Glomerular endothelial cell (primary cell): ENCODE measurements around the gene CTDSP1. TPM values are rescaled to one million over a fixed set of nuclear protein-coding genes. Genes with fewer than 3 reads are reported as not detected.

Experiments used
- DNase-seq: peaks from one replicate; pipeline ENCODE4 v3.0.0-alpha.2; 2011; ENCODE audit warnings: low read depth, low spot score; ENCODE audit errors: extremely low read depth
- total RNA-seq: library from RNA; depleted of rRNA; stranded (reverse); fragments of >200 nt; gene quantifications from 2 replicates; pipeline ENCODE4 v1.2.3, GENCODE V29; 2015

The CTDSP1 gene
- total RNA-seq, 1 donor from 2014 or later = 72.6 TPM

- DNase-seq = no peak
Measured at GRCh38 chr2:218398437-218399390, 954 bp upstream of the CTDSP1 start.

- no peak for DNase-seq
Measured at GRCh38 chr2:218400167-218400929, 680 bp downstream of the CTDSP1 start.

DNA sequence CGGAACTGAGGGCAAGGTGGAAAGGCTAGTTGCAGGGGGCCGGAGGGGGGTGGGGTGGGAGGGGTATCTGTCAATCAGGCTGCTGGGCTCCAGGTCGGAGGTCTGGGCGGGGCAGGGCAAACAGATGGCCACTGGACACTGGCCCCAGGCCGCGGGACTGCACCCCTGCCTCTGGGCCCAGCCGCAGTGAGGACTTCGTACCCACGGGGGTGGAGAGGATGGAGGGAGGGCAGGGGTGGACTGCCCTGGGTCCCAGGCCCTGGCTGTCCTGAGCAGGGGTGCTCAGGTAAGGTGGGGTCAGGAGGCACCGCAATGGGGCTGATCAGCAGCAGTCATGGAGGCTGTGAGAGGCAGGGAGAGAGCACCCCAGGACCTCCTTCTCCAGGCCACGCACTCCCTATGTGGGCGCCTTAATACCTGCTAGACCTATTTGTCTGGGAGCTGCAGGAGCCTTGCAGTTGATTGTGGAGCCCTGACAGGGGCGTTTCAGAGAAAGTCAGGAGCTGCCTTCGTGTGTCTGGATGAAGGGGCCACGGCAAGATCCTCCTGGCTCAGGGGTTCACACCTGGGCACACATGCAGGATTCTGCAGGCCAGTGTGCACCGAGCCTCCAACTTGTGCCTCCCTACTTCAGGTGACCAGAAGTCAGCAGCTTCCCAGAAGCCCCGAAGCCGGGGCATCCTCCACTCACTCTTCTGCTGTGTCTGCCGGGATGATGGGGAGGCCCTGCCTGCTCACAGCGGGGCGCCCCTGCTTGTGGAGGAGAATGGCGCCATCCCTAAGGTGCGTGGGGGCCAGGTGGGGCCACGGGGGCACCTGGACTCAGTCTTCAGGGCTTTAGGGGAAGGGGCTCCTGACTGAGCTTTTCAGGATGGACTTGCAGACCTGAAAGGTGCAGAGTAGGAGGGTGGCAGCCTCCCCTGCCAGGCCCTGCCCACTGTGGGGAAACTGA, 1.5 kb downstream of the CTDSP1 start:
- no peak for DNase-seq

GRCh38 chr2:218401890-218402289, 2.2 kb downstream of the CTDSP1 start:
- DNase-seq = no peak

GRCh38 chr2:218402491-218402901, 2.8 kb downstream of the CTDSP1 start:
- no peak for DNase-seq

- DNase-seq = no peak
Measured at GRCh38 chr2:218402911-218403411, 3.3 kb downstream of the CTDSP1 start.

DNA sequence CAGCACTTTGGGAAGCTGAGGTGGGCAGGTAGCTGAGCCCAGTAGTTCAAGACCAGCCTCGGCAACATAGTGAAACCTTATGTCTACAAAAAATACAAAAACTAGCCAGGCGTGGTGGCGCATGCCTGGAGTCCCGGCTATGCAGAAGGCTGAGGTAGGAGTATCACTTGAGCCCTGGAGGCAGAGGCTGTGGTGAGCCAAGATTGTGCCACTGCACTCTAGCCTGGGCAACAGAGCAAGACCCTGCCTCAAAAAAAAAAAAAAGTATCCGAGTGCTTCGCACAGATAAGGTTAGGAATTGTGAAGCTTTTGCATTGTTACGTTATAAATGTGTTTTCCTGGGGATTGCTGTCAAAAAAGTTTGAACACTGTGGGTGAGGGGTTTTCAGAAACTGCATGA, 4.1 kb downstream of the CTDSP1 start:
- DNase-seq = no peak

GRCh38 chr2:218404351-218405085, 4.8 kb downstream of the CTDSP1 start:
- DNase-seq = no peak

DNA sequence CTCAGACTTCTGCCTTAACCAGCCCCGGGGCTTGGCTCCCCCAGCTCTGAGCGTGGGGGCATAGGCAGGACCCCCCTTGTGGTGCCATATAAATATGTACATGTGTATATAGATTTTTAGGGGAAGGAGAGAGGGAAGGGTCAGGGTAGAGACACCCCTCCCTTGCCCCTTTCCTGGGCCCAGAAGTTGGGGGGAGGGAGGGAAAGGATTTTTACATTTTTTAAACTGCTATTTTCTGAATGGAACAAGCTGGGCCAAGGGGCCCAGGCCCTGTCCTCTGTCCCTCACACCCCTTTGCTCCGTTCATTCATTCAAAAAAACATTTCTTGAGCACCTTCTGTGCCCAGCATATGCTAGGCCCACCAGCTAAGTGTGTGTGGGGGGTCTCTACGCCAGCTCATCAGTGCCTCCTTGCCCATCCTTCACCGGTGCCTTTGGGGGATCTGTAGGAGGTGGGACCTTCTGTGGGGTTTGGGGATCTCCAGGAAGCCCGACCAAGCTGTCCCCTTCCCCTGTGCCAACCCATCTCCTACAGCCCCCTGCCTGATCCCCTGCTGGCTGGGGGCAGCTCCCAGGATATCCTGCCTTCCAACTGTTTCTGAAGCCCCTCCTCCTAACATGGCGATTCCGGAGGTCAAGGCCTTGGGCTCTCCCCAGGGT, 5.5 kb downstream of the CTDSP1 start:
- DNase-seq = no peak

GRCh38 chr2:218405746-218406208, 6.1 kb downstream of the CTDSP1 start:
- DNase-seq = no peak

- DNase-seq = no peak
Measured at GRCh38 chr2:218406209-218406948, 6.7 kb downstream of the CTDSP1 start.

- no peak for DNase-seq
Measured at GRCh38 chr2:218406949-218407618, 7.4 kb downstream of the CTDSP1 start.

- no peak for DNase-seq
Measured at GRCh38 chr2:218407717-218408116, 8.0 kb downstream of the CTDSP1 start.

- no peak for DNase-seq
Measured at GRCh38 chr2:218418321-218418716, 18.7 kb downstream of the CTDSP1 start.

GRCh38 chr2:218418717-218419458, 19.2 kb downstream of the CTDSP1 start, which contains the start of gene VIL1:
Gene VIL1, plus strand, starts transcription at chr2:218419123. Its CDS starts 4,656 bp downstream, at chr2:218423779.
- no peak for DNase-seq

DNA sequence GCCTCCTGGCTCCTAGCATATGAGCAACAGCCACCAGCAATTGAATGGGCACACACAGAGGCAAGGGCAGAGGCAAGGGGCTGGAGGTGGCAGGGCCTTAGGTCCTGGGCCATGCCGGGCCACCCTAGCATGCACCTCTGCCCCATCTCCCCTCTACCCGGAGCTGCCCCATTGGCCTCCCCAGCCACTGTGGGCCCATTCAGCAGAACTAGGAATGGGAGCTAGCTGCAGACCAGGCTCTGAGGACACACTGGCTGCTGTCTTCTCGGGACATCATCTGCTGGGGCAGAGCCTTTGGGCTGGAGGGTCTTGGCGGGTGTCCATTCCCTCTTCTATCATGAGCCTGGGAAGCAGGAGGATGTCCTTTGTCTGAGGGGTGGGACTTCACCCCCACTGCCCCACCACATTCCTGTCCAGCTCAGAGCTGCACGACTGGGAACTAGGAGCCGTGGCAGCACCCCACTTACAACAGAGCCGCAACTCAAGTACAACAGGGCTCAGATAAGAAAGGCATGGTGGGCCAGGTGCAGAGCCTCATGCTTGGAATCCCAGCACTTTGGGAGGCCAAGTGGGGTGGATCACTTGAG, 20.1 kb downstream of the CTDSP1 start:
- DNase-seq = no peak

DNA sequence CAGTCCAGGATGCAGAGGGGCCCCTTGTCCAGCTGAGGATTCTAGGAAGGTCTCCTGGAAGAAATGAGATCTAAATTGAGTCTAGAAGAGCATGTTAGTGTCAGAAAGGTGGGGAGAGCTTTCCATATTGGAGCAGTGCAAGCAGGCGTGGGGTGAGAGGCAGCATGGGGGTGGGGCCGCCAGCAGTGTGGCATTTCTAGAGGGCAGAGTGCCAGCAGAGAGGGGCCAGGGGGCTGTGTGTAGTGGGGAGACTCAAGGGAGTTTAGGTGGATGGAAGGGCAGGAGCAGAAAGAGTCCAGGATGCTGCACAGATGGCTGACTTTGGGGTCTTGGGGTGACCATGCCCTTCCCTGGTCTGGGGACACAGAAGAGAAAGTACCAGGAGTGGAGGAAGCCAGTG, 21.4 kb downstream of the CTDSP1 start:
- no peak for DNase-seq
